H1 (cell line): ENCODE data around the gene TPPP. TPM values are rescaled to one million over a fixed set of nuclear protein-coding genes. Genes with fewer than 3 reads are reported as not detected.

ENCODE experiments used
- KDM1A ChIP-seq: fragments of 200-600, 300-600 bp; sonication (generic); IDR thresholded peaks from 2 replicates; pipeline ENCODE4 v1.7.1; 2016; ENCODE audit warnings: mild to moderate bottlenecking, low read length, borderline replicate concordance
- polyA plus RNA-seq, 7 experiments: library from polyadenylated mRNA; depleted of rRNA in 3 of 7; stranded (reverse) in 5 of 7; unstranded in 2 of 7; fragments of >200 nt in 5 of 7; fragments of 200-250 nt in 2 of 7; gene quantifications; 1 replicate in 5 of 7; 2 replicates in 1 of 7; 4 replicates in 1 of 7; pipeline versions ENCODE4 v1.2.1 to v1.2.3, GENCODE V29; 2011 to 2013; ENCODE audit warnings: missing spikeins in 2 of 7, mixed read lengths in 2 of 7
- total RNA-seq: library from RNA; stranded (reverse); fragmentation: NEBNext Ultra II Directional; extraction: Animal tissue kit (Norgen Biotek cat#: 25700); gene quantifications from 2 replicates; pipeline ENCODE4 v1.2.1, GENCODE V29; 2021

Gene TPPP
- total and polyA plus RNA-seq, 2 of the 8 experiments (the other 6 are each of a cell fraction or from before 2014, with no cell fraction given) = 0.36 to 0.93 TPM

- no peak for TF ChIP-seq KDM1A
These were observed 49.3 kb downstream of the TPPP start (continued) for GRCh38 chr5:643811-644271.
